Measurements from ENCODE around the gene TBX3.

Gene TBX3

DNA sequence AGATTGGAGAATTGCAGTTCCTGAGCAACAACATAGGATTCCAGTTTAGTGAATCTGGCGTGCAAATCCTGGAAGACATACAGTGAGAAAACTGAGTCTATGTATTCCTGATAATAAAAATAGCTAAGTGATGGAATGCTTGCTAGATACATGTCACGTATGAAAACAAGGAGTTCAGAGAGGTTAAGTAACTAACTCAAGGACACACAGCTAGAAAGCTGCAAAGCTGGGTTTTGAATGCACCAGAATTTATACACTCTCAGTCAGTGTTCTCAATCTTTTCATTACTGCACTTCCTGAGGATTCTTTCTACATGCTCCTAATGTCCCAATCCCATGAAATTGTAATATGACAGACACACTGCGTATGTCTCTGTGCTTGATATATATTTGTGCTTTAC lies 35.3 kb downstream of the TBX3 start:
- DNase-seq (ENCODE audit: low spot score in 2 of 2) (no peak), ATAC-seq (replicated peaks; ENCODE audit: extremely low read depth, poor library complexity, severe bottlenecking) (no peak)
- no peak overlapping the region for H3K27ac Mint-ChIP-seq (ENCODE audit: low read depth)
- H3K4me3 Mint-ChIP-seq, result no peak overlapping the region
- no peaks in the 10 kb centered on the region for H3K4me1 Mint-ChIP-seq
- no peaks in the 10 kb centered on the region for H3K27me3 Mint-ChIP-seq
- peaks cover 2% of the 10 kb centered on the region for H3K9me3 Mint-ChIP-seq
- no peaks in the 10 kb centered on the region for H3K36me3 Mint-ChIP-seq (ENCODE audit: insufficient read depth)

GRCh38 chr12:114638790-114639435 lies 45.1 kb downstream of the TBX3 start:
- H3K9me3 Mint-ChIP-seq, result peaks cover 5% of the 10 kb centered on the region
- no peaks in the 10 kb centered on the region for H3K36me3 Mint-ChIP-seq (ENCODE audit: insufficient read depth)
- DNase-seq (ENCODE audit: low spot score in 2 of 2) (no peak), ATAC-seq (replicated peaks; ENCODE audit: extremely low read depth, poor library complexity, severe bottlenecking) (no peak)
- no peaks in the 10 kb centered on the region for H3K27me3 Mint-ChIP-seq
- no peaks in the 10 kb centered on the region for H3K4me1 Mint-ChIP-seq
- no peak overlapping the region for H3K27ac Mint-ChIP-seq (ENCODE audit: low read depth)
- H3K4me3 Mint-ChIP-seq, result no peak overlapping the region

DNA sequence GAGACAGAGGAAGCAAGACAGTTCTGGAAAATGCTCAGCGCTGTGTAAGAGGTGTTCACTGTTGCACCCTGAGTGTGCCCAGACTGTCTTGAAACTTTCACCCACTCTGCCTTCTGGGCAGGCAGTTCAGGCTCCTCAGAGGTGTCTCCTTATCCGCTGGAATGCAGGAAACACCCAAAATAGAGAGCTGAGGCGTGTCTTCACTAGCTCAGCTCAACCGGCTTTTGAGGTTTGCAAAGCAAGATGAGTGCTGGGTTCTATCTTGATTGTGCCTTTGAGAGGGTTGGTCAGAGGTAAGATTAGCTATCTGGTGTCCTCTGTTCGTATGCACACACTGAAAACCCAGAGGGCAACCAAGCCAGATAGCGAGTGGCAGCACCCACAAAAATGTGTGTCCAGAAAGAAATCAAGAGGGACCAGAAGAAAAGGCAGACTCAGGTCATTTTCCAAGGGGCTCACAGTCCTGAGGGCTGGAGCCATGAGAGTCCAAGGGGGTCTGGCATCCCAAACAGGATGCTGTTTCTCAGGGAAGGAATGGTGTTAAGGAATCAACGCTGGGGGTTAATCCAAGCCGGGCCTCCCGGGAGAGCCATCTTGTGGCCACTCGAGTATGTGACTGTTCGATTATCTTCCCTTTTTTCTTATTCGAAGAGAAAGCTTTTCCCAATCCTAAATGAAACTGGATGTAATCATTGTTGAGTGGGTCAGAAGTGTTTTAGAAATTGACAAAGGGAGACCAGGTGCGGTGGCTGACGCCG lies 47.1 kb downstream of the TBX3 start:
- DNase-seq (ENCODE audit: low spot score in 2 of 2) (no peak), ATAC-seq (replicated peaks; ENCODE audit: extremely low read depth, poor library complexity, severe bottlenecking) (no peak)
- no peaks in the 10 kb centered on the region for H3K36me3 Mint-ChIP-seq (ENCODE audit: insufficient read depth)
- H3K27me3 Mint-ChIP-seq, result no peaks in the 10 kb centered on the region
- no peak overlapping the region for H3K4me3 Mint-ChIP-seq
- H3K9me3 Mint-ChIP-seq, result peaks cover 5% of the 10 kb centered on the region
- H3K27ac Mint-ChIP-seq (ENCODE audit: low read depth), result no peak overlapping the region
- no peaks in the 10 kb centered on the region for H3K4me1 Mint-ChIP-seq

- H3K27me3 Mint-ChIP-seq, result no peaks in the 10 kb centered on the region
- no peaks in the 10 kb centered on the region for H3K4me1 Mint-ChIP-seq
- H3K4me3 Mint-ChIP-seq, result no peak overlapping the region
- no peak for DNase-seq (ENCODE audit: low spot score in 2 of 2)
- H3K27ac Mint-ChIP-seq (ENCODE audit: low read depth), result no peak overlapping the region
- no peaks in the 10 kb centered on the region for H3K9me3 Mint-ChIP-seq
- H3K36me3 Mint-ChIP-seq (ENCODE audit: insufficient read depth), result no peaks in the 10 kb centered on the region
- ATAC-seq (replicated peaks; ENCODE audit: extremely low read depth, poor library complexity, severe bottlenecking), result no peak
Observed at GRCh38 chr12:114631242-114631641, 52.7 kb downstream of the TBX3 start.

DNA sequence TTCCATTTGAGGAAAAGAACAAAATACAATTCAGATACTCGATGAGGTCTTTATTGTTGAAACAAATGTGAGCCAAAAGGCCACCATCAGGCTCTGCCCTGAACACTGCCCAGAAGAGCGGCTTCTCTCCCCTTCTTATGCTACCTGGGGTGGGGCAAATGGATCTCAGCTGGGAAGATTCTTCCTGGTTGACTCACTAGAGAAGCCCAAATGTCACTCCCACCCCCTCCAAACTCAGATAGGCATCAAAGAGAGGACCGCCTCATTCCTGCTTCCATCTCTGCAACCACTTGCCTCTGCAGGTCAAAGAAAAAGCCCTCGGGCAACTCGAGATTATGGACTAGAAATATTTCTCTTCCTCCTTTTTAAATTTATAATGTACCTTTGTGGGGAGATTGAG lies 55.8 kb downstream of the TBX3 start:
- DNase-seq (ENCODE audit: low spot score in 2 of 2), result no peak
- ATAC-seq (replicated peaks; ENCODE audit: extremely low read depth, poor library complexity, severe bottlenecking), result no peak
- H3K27me3 Mint-ChIP-seq, result peaks cover 8% of the 10 kb centered on the region
- no peaks in the 10 kb centered on the region for H3K9me3 Mint-ChIP-seq
- no peaks in the 10 kb centered on the region for H3K4me1 Mint-ChIP-seq
- no peak overlapping the region for H3K4me3 Mint-ChIP-seq
- no peaks in the 10 kb centered on the region for H3K36me3 Mint-ChIP-seq (ENCODE audit: insufficient read depth)
- H3K27ac Mint-ChIP-seq (ENCODE audit: low read depth), result no peak overlapping the region

GRCh38 chr12:114627393-114627792 lies 56.6 kb downstream of the TBX3 start:
- H3K27me3 Mint-ChIP-seq, result peaks cover 8% of the 10 kb centered on the region
- no peaks in the 10 kb centered on the region for H3K9me3 Mint-ChIP-seq
- no peak overlapping the region for H3K27ac Mint-ChIP-seq (ENCODE audit: low read depth)
- no peaks in the 10 kb centered on the region for H3K36me3 Mint-ChIP-seq (ENCODE audit: insufficient read depth)
- ATAC-seq (replicated peaks; ENCODE audit: extremely low read depth, poor library complexity, severe bottlenecking) (no peak), DNase-seq (ENCODE audit: low spot score in 2 of 2) (no peak)
- H3K4me1 Mint-ChIP-seq, result no peaks in the 10 kb centered on the region
- no peak overlapping the region for H3K4me3 Mint-ChIP-seq

DNA sequence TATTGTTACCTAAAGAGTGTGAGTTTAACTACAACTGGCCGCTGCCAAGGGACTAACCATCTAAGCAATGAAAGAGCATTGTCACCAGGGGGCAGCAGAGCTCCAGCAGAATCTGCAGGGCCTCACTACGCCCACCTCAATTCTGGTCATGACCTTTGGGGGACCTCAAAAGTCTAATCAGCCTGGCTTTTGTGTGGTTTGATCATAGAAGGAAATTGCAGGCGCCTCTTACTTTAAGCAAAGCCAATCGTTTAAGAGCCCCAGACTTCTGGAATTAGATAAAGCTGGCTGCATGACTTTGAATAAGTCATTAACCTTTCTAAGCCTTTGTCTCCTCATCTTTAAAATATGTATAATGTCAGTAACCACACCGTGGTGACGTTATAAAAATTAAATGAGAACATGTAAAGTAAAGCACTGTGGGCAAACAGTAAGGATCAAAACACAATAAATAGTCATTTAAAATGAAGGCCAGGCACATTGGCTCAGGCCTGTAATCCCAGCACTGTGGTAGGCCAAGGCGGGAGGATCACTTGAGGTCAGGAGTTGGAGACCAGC lies 58.6 kb downstream of the TBX3 start:
- DNase-seq (ENCODE audit: low spot score in 2 of 2) (no peak), ATAC-seq (replicated peaks; ENCODE audit: extremely low read depth, poor library complexity, severe bottlenecking) (no peak)
- no peak overlapping the region for H3K27ac Mint-ChIP-seq (ENCODE audit: low read depth)
- H3K36me3 Mint-ChIP-seq (ENCODE audit: insufficient read depth), result no peaks in the 10 kb centered on the region
- no peaks in the 10 kb centered on the region for H3K4me1 Mint-ChIP-seq
- no peaks in the 10 kb centered on the region for H3K9me3 Mint-ChIP-seq
- H3K4me3 Mint-ChIP-seq, result no peak overlapping the region
- peaks cover 8% of the 10 kb centered on the region for H3K27me3 Mint-ChIP-seq

DNA sequence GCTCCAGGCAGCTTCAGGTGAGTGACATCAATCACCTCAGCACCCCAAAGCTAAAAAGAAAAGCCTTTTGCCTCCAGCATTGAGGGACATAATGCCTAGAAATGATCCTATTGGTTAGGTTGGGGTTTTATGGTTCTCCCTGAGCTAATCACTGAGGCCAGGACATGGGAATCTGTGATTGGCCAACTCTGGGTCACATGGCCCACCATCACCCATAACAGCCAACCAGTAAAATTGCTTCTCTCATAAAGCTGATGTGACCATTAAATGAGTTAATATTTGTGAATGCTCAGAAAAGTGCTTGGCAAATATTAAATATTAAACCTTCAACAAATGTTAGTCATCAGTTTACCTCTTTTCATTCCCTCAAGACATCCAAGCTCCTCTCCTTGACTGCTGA lies 60.2 kb downstream of the TBX3 start:
- DNase-seq (ENCODE audit: low spot score in 2 of 2) (no peak), ATAC-seq (replicated peaks; ENCODE audit: extremely low read depth, poor library complexity, severe bottlenecking) (no peak)
- H3K36me3 Mint-ChIP-seq (ENCODE audit: insufficient read depth), result no peaks in the 10 kb centered on the region
- H3K27ac Mint-ChIP-seq (ENCODE audit: low read depth), result no peak overlapping the region
- H3K9me3 Mint-ChIP-seq, result no peaks in the 10 kb centered on the region
- H3K4me3 Mint-ChIP-seq, result no peak overlapping the region
- H3K4me1 Mint-ChIP-seq, result no peaks in the 10 kb centered on the region
- H3K27me3 Mint-ChIP-seq, result peaks cover 8% of the 10 kb centered on the region

Measured in central memory CD8-positive, alpha-beta T cell (primary cell).